ENCODE results near the gene ZNF652.

DNA sequence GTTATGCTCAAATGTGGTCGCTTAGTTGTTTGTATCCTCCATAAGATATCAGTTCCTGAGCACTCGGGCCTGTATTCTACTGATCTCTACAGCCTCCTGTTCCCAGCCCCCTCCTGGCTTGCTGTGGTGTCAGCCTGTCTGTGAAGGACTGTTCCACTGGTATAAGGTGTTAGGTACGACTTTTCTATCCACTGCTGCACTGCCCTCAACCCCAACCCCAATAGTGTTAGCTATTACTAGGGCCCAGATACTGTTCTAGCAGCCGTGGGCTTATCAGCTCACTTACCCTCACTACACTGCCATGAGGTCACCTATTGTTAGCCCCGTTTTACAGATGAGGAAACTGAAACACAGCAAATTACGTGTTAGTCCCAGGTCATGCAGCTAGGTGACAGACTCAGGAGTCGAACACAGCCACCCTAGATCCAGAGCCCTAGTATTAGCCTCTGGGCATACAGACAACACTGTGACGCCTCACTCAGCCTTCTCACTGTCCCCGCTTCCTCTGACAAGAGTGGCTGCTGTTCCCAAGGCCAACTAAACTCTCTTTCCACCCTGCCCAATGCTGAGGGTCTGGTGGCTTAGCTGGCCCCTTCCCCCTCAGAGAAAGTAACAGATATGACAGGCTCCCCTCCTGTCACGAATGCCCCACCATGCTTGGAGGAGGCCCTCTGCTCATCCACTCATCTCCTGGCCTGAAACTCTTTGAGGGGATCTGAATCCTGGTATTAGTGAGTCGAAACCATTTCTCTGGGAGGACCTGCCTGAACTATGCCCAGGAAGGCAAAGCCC, 25.6 kb upstream of the ZNF652 start:
- no peak for TF ChIP-seq RAD21 (conservative IDR thresholded peaks at IDR 0.05)
- TF ChIP-seq, protein P1, sequence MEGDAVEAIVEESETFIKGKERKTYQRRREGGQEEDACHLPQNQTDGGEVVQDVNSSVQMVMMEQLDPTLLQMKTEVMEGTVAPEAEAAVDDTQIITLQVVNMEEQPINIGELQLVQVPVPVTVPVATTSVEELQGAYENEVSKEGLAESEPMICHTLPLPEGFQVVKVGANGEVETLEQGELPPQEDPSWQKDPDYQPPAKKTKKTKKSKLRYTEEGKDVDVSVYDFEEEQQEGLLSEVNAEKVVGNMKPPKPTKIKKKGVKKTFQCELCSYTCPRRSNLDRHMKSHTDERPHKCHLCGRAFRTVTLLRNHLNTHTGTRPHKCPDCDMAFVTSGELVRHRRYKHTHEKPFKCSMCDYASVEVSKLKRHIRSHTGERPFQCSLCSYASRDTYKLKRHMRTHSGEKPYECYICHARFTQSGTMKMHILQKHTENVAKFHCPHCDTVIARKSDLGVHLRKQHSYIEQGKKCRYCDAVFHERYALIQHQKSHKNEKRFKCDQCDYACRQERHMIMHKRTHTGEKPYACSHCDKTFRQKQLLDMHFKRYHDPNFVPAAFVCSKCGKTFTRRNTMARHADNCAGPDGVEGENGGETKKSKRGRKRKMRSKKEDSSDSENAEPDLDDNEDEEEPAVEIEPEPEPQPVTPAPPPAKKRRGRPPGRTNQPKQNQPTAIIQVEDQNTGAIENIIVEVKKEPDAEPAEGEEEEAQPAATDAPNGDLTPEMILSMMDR (IDR thresholded peaks at IDR 0.05; ENCODE audit: poor library complexity, severe bottlenecking), result no peak
- TF ChIP-seq POLR2AphosphoS5 (IDR thresholded peaks at IDR 0.05), result no peak

Measured in neural cell (in vitro differentiated cells).